Loucy (cell line): ENCODE results near the gene TRMT44.

Experiments used
- CTCF ChIP-seq: fragments of 200-600 bp; sonication (generic); conservative IDR thresholded peaks from 2 replicates; pipeline ENCODE4 v1.5.1; 2014; ENCODE audit warnings: mild to moderate bottlenecking, antibody characterized with exemption, low read length
- EZH2phosphoT487 ChIP-seq: fragments of 200-600 bp; IDR thresholded peaks from 2 replicates; pipeline ENCODE4 v1.6.1; 2018; ENCODE audit warnings: antibody characterized with exemption, mild to moderate bottlenecking, moderate library complexity, borderline replicate concordance

- no peak for TF ChIP-seq CTCF
- no peak for TF ChIP-seq EZH2phosphoT487
Observed at GRCh38 chr4:8439168-8439567, 1.4 kb upstream of the TRMT44 start.
